HG02938 (cell line): Measurements from ENCODE around the gene TRAPPC2L.

Source experiments
- ATAC-seq: cut with Tn5 transposase; IDR thresholded peaks from one replicate; pipeline ENCODE4 v1.9.1; 2021; ENCODE audit warnings: mild to moderate bottlenecking, moderate library complexity; ENCODE audit not compliant: unreplicated experiment

TRAPPC2L gene

DNA sequence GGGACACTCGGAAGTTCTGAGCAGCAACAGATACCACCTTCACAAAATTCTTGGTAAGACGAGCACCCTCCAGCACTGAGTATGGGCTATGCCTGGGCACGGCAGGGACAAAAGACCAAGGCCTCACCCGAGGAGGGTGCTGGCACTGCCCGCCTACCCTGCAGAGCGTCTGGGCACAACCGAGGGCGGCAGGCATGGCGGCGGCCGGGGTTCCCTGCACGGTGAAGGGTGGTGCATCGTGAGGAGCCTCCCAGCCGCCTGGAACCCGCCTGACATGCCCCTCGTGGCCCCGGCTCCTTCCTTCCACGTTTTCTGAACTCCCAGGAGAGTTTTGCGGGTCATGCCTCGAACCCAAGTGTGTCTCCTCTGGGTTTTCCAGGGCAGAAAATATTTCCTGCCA is 19.1 kb upstream of the TRAPPC2L start:
- no peak for ATAC-seq

DNA sequence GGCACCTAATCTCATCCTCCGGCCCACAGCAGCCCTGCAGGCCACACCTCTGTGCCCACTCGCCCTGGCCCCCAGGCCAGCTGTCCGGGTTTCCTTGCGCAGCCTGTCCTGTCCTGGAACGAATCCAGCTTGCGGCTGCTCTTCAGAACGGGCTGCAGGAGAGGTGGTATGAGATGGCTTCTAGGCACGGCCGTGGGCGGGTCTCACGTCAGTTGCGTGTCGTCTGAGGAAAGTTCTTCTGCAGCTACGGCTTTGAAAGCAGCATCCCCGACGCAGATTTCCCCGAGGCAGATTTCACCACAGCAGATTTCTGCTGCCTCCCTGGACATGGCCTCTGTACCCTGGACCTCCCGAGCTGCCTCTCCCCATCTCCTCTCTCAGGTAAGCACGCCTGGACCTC is 18.4 kb upstream of the TRAPPC2L start:
- ATAC-seq, result no peak

DNA sequence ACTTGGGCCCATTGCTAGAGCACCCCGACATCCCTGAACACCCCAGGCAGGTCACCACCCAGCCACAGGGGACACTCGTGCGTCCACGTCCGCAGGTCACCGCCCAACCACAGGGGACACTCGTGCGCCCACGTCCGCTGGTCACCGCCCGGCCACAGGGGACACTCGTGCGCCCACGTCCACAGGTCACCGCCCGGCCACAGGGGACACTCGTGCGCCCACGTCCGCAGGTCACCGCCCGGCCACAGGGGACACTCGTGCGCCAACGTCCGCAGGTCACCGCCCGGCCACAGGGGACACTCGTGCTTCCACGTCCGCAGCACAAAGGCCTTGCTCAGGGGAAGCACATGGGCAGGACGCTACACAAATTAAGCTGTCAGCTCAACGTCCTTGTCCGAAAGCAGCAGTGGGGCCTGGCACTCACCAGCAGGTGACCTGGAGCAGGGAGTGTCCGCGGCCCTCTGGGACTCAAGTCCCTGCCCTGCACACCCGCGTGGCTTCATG is 17.8 kb upstream of the TRAPPC2L start:
- ATAC-seq, result no peak

DNA sequence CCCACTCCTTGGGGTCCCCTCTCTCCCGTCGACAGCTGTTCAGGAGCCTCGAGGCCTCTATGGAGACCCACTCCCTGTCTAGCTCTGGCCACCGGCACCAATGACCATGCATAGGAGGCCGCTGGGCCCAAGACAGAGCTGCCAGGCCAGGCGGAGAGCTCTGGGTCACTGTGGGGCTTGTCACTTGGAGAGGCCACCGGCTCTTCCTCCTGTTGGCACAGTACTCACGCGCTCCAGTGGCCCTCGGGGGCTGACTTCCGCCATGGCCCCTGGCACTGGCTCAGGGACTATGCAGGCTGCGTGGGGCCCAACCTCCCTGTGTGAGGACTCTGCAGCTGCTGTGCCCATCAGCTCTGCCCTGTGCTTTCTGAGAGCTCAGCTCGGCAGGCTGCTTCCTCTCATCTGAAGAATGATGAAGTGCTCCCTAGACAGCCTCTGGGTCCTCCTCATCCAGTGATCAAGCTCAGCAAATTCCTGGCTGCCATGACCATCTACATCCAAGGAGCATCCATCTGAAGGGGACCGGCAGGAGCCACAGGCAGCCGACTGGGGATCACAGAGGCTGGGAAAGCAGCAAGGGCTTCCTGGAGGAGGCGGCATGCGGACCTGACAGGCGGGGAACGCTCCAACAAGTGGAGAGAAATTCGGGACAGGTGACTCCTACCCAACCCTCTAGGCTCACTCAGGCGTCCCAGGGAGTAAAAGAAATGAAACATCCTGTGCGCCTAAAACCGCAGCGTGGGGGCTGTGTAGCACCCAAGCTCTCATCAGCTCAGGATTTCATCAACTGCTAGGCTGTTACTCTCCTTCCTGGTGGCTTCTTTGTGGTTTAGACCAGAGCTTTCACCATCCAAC is 17.0 kb upstream of the TRAPPC2L start:
- ATAC-seq, result no peak

DNA sequence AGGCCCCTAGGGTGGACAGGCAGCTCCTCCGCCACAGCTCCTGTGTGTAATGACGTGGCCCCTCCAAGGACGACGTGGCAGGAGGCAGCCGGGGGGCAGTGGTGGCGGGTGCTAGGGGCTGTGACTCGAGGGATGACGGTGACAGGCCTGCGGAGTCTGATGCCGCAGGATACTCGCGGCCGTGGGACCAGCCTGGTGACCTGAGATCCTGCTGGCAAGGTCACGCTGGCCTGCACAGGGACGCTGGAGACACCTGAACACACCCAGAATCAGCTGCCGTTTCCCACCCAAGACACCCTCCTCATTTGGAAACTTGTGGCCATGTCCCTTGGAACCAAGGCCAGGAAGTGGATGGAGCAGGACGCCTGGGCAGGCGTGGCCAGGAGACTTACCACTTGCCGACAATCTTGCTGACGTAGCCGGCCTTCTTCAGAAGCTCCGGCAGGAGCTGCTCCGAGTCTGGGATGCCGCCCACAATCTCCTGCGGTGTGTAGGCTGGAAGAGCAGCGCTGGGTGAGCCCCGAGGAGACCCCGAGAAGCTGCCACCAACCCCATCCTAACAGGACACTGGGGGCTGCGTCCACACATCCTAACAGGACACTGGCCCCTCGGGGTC is 16.2 kb upstream of the TRAPPC2L start:
- no peak for ATAC-seq

DNA sequence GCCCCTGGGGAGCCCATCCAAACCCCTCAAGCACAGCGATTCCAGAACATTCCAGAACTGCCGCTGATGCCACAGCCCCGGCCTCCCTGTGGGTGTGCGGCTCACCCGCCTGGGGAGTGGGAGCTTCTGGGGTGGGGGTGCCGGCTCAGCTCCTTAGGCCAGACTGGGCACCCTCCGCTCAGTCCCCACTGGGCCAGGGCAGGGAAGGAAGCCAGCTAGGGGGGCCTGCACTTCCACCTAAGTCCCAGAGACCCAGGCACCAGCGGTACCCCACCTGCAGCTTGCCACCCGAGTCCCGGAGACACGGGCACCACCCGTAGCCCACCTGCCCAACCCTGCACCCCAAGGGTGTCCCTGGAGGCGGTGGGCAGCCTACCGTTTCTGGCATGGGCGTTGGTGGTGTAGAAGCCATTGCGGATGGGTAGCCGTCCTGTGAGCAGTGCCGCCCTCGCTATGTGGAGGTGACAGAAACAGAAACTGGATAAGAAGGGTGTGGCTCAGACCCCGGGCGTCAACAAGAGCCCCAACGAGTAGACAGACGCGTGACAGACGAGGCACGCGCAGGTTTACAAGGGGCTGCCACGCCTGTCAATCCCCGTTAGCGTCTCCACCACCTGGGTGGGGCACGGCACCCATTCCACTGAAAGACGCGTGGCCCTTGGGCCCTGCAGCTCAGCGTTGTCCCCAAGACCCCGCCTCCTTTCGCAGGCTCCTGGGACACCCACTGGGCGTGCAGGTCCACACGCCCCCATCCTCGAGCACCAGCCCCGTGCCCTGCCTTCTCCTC is 15.2 kb upstream of the TRAPPC2L start:
- no peak for ATAC-seq

DNA sequence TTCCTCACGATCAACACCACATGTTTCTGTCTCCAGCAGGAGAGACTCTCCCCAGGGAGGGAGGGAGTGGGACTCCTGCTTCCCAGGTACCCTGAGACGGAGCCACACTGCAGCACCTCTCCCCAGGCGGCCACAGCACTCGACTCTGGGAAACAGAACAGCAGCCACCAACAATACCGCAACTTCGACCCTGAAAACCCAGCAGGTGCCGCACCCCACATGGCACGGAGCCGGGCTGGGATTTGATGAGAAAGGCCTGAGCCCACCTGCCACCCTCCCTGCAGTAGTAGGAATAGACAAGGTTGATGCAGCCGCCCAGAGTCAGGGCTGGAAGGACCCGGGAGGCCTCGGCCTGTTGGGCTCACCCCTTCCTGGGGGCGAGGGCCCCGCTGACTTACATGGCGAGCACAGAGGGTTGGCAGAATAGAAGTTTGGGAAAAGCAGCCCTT is 14.6 kb upstream of the TRAPPC2L start:
- no peak for ATAC-seq

DNA sequence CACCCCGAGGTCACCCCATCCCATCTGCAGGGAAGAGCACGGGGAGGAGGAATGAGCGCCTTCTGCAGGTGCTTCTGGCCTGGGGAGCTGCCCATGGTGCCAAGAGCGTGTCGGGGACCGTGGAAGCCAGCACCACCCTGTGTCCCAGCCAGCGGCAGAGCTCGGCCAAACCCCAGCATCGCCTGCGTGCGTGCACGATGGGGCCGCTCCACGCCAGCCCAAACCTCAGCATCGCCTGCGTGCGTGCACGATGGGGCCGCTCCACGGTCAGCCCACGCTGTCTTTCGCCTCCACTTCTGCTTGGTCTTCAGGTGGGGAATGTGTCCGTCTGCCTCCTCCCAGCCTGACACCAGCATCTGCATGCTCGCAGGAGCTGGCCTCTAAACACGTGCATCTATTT is 14.1 kb upstream of the TRAPPC2L start:
- ATAC-seq, result no peak

DNA sequence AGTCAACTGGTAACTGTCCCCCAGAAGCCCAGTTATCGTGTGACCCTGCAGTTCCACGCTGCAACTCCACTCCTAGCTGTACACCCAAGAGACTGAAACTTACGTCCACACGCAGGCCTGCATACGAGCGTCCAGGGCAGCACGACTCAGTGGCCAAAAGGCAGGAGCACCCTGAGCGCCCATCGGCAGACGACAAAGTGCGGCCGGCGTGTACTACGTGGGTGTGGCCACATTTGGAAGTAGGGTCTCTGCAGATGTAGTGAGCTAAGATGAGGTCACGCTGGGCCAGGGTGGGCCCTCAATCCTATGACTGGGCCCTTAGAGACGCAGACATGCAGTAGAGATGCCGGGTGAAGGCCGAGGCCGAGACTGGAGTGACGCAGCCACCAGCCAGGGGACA is 13.7 kb upstream of the TRAPPC2L start:
- no peak for ATAC-seq

DNA sequence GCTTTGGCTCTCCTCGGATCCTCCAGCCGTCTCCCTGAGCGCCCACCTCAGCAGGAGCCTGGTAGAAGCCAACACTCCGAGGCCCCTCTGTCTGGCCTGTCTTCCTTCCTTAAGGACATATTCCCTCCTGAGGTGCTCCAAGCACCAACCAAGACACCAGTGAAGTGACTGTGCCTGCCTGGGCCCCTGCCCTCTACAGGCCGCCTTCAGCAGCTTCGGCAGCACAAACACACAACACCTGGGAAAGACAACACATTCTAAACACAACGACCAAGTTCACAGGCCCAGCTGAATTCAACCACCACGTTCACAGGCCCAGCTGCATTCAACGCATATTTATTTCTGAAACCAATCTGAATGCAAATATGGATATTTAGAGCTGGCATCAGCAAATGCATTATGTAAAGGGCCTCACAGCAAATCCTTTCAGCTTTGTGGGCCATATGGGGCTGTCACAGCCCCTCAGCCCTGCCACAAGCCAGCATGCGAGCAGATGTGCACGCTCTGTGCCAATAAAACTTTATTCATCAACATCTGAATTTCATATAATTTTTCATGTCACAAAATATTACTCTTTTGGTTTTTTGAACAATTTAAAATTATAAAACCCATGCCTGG is 12.4 kb upstream of the TRAPPC2L start:
- no peak for ATAC-seq

DNA sequence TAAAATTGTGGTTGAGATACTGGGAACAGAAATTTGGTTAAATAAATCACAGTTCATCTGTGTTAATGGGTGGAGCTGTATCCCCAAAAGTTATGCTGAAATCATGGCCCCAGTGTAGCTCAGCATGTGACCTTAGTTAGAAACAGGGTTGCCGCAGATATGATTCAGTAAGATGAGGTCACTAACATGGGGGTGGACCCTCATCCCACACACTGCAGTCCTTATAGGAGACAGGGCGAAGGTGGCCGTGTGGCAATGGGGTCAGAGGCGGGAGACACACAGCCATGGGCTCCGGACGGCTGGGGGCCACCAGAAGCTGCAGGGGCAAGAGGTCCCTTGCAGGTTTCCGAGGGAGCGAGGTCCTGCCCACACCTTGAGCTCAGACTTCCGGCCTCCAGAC is 10.8 kb upstream of the TRAPPC2L start:
- ATAC-seq, result no peak

DNA sequence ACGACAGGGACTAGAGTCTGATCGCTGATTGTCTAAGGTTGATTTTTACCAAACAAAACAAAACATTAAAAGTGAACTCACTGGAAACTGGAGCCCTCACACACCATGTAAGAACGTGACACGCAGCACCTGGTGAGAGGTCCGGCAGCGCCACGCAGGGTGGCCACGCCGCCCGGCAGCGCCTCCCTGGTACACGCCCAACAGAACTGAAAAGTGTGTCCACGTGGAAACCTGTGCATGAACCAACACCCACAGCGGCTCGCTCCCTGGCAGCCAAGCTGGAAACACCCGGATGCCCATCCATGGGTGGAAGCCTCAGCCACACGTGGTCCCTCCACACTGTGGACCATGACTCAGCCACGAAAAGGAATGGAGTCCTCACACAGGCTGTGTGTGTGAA is 9.3 kb upstream of the TRAPPC2L start:
- no peak for ATAC-seq

DNA sequence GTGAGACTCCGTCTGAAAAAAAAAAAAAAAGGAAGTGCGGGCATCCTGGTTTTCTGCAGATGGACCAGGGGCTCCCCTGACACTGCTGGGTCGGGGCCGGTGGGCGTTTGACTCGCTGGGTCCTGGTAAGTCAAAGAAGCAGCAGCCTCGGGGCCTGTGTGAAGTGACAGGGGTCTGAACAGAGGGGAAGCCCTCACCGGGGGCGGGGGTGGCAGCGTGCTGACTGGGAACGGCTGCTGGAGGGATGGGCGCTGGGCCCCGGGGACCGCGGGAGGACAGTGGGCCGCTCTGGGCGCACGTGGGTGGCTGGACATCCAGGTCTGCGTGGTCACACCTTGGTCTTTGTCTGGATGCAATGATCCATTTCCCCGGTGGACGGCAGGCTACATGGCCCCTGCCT is 8.4 kb upstream of the TRAPPC2L start:
- no peak for ATAC-seq

DNA sequence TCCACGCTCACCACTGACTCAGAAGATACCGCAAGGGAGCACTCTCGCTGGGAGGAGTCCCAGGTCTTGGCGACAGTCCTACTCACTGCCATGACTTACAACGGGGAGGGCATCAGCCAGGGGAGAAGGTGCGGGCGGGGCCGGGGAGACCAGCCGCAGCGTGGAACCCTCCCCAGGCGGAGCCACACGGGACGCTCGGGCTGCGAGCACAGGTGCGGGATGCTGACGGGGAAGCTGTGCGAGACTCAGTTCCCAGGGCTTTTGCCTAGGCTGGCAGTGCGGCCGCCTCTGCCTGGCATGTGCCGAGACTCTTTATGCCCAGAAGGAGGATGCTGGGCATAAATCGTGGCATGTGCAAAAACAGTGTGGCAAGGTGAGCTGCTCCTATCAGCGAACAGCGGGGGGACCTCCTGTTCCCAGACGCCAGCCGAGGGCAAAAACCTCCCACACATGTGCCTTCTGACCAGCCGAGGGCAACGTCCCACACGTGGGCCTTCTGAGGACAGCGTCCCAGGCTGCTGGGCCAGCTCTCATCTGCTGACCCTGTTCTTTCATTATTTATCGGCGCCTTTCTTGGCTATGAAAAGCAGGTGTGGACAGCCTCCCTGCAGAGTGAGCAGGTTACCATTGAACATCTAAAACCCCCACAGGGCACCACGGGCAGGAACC is 6.3 kb upstream of the TRAPPC2L start:
- ATAC-seq, result no peak

DNA sequence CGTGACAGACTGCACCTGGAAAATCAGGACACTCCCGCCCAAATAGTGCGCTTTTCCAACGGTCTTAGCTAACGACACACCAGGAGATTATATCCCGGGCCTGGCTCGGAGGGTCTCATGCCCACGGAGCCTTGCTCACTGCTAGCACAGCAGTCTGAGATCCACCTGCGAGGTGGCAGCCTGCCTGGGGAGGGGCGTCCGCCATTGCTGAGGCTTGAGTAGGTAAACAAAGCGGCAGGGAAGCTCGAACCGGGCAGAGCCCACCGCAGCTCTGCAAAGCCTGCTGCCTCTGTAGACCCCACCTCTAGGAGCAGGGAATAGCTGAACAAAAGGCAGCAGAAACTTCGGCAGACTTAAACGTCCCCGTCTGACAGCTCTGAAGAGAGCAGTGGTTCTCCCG is 5.3 kb upstream of the TRAPPC2L start:
- no peak for ATAC-seq

DNA sequence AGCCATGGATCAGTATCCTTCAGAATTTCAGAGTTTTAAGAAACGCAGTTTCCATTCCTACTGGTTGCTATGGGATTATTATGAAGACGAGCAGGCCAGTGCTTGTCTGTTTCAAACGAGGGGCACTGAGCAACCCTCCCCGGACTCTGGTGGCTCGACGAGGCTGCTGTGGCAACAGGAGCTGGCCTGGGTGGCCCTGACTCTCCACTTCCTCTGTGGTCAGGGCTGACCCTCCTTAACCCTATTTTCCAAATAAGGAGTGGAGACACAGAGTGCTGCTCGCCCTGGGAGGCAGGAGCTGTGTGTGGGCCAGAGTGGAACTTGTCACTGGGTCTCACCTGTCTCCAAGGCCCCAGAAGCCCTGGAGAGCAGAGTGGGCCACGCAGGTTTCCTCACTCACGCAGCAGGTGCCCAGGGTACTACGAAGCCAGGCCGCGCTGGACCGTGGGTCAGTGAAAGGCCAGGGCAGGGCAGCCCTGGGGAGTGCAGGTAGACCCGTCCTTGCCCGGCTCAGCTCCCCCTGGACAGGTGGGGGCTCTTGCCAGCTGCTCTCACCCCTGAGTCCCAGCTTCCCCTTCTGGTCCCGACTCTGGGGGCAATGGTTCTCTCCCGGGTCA is 3.5 kb upstream of the TRAPPC2L start:
- no peak for ATAC-seq

DNA sequence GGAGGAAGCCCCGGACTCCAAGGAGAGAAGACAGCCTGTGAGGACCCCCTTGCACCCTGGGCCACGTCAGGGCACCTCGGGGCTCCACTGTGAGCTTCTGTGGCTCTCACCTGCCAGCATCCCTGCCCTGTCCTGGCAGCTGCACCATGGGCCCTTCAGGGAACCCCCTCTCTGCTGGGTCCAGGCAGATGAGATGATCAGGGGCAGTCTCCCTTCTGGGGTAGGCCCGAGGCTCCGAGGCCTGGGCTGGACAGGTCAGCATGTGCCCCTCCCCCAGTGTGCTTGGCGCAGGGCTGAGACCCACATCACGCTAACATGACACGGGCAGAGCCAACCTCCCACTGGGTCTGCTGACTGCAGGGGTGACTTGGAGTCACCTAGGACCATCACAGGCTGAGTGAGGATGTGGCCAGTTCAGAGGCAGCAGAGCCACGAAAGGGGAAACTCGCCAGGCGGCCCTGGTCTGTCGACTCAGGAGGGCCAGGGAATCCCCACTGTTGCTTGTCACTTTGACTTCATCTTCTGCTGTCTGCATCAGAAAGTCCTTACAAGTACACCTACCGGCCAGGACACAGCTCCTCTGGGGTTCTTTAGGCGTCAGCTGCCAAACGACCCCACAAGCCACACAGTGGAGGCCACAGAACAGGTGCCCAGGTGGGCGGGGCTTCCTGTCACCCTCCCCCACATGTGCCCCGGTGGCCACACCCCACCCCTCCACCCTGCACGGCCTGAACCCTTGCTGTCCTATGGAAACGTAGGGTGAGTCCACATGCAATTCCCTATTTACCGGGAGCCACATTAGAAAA is 2.4 kb upstream of the TRAPPC2L start:
- ATAC-seq, result no peak

DNA sequence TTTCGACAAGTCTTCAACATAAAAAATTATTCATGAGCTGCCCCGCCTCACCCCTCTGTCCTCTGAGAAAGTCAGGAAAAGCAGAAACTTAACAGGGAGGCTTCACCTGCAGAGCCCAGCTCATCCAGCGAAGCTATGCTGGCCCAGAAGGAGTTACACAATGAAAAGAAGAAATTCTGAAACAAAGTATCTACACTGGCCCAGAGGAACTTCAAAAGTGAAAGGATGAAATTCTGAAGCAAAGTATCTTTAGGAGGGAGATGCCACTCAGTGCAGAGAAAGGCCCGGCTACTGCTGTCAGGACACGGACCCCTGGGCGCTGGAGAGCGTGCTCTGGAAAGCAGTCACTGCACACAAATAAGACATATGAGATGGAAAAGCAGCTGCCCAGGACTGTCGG is 1.8 kb upstream of the TRAPPC2L start:
- ATAC-seq, result no peak

DNA sequence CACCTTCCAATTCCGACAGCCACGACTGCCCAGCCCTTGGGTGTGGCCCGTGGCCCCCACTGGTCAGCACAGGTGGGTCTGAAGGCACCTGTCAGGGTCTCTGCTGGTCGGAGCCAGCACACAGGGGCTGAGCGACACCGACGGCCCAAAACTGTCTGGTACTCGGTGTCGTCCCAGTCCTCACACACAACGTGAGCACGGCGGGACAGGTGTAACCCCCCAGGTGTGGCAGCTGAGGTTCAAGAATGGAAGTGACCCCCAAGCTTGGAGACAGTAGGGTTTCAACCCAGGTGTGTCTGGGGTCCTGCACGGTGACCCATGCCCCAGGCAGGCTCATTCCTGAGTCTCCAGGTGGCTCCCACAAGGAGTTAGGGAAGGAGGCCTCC is 1.2 kb upstream of the TRAPPC2L start:
- ATAC-seq, result no peak
